NCI-H1694 (cell line): Measurements from ENCODE around the gene ISG20L2.

Experiments
- DNase-seq: peaks from one replicate; lab custom pipeline; 2025; lab: John Stamatoyannopoulos, UW

ISG20L2 gene

GRCh38 chr1:156740741-156741480 lies 12.3 kb upstream of the ISG20L2 start, which contains the start of gene MRPL24:
Gene MRPL24, minus strand, starts transcription at chr1:156741088. Its CDS starts 2,384 bp downstream, at chr1:156738704.
- peak; percentile 100 for DNase-seq

- no peak for DNase-seq
Observed at GRCh38 chr1:156740237-156740740, 11.7 kb upstream of the ISG20L2 start.

GRCh38 chr1:156738916-156739315 lies 10.3 kb upstream of the ISG20L2 start:
- no peak for DNase-seq

- no peak for DNase-seq
Observed at GRCh38 chr1:156738407-156738806, 9.8 kb upstream of the ISG20L2 start.

- DNase-seq: no peak
Observed at GRCh38 chr1:156733989-156734584, 5.5 kb upstream of the ISG20L2 start.

- DNase-seq: peak; percentile 82
Observed at GRCh38 chr1:156727926-156728598, 504 bp downstream of the ISG20L2 start, which contains the start of gene METTL25B. Gene METTL25B, plus strand, starts transcription at chr1:156728469. Its CDS starts 636 bp downstream, at chr1:156729105.

GRCh38 chr1:156727492-156727891 lies 1.1 kb downstream of the ISG20L2 start:
- DNase-seq: no peak

- peak; percentile 63 for DNase-seq
Observed at GRCh38 chr1:156726549-156727226, 1.9 kb downstream of the ISG20L2 start.

- peak; percentile 80 for DNase-seq
Observed at GRCh38 chr1:156725683-156726280, 2.8 kb downstream of the ISG20L2 start.

- no peak for DNase-seq
Observed at GRCh38 chr1:156721535-156721934, 7.0 kb downstream of the ISG20L2 start.

GRCh38 chr1:156721131-156721530 lies 7.4 kb downstream of the ISG20L2 start:
- DNase-seq: no peak

- DNase-seq: peak; percentile 39
Observed at GRCh38 chr1:156717351-156717750, 11.2 kb downstream of the ISG20L2 start.

GRCh38 chr1:156714830-156715229 lies 13.7 kb downstream of the ISG20L2 start:
- DNase-seq: no peak

- no peak for DNase-seq
Observed at GRCh38 chr1:156712626-156713025, 15.9 kb downstream of the ISG20L2 start.

GRCh38 chr1:156711011-156711817 lies 17.4 kb downstream of the ISG20L2 start:
- DNase-seq: no peak

- peak; percentile 93 for DNase-seq
Observed at GRCh38 chr1:156709757-156710489, 18.6 kb downstream of the ISG20L2 start.

- no peak for DNase-seq
Observed at GRCh38 chr1:156709031-156709430, 19.5 kb downstream of the ISG20L2 start.

GRCh38 chr1:156708218-156708661 lies 20.3 kb downstream of the ISG20L2 start:
- no peak for DNase-seq

- no peak for DNase-seq
Observed at GRCh38 chr1:156707417-156708217, 20.9 kb downstream of the ISG20L2 start.
